ENCODE data around the gene TMED6. TPM values are rescaled to one million over a fixed set of nuclear protein-coding genes. Genes with fewer than 3 reads are reported as not detected.
"Not testable (repeated sequence)": the region's sequence is repeated elsewhere in the genome, so short reads cannot be mapped to it uniquely, and the experiment has no call there.

TMED6 gene
- polyA plus RNA-seq, 1 donor from 2014 or later: not detected

DNA sequence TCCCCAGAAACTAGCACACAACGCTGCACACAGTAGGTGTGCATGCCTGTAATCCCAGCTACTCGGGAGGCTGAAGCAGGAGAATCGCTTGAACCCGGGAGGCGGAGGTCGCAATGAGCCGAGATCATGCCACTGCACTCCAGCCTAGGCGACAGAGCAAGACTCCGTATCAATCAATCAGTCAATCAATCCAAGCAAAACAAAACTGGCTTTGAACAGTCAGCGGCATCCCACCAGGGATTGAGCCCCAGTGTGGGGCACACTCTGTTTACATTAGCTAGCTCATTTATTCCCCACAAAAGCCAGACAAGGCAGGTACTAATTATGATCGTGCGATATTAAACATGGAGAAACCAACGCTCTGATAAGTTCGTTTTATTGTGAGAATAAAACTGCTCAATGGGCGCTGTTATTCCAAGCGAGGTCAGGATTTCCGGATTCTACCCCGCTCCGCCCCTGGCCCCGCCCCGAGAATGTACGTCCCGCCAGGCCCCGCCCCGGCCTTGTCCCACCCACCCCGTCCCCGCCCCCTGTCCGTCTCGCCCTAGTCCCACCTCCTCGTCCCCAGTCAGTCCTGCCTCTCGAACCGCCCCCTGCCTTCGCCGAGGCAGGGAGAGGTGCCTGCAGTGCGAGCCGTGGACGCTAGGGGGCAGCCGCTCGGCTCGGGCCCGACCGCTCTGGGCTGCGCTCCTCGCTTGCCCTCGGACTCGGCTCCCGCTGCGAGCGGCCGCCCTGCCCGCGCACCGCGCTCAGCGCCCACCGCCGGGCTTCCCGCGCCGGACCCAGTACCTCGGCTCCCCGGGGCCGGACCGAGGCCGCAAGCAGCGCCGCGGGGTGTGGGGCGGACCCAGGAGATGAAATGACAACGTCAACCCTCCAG is 40.7 kb downstream of the TMED6 start, which contains the start of gene VPS4A:
TSS of gene VPS4A (plus strand) at position 698 of the 880 bp plus-strand sequence. CDS start at position 860, 162 bp downstream.
- H3K36me3 Mint-ChIP-seq: peaks cover 1% of the 10 kb centered on the region
- peak within 1 kb of the TSS; percentile 95 to 98 (median 96) for H3K4me3 Mint-ChIP-seq
- H3K9me3 Mint-ChIP-seq: no peaks in the 10 kb centered on the region
- peaks cover 10 to 17% (median 14%) of the 10 kb centered on the region in 3 donors for H3K4me1 Mint-ChIP-seq
- H3K27ac Mint-ChIP-seq: peak within 1 kb of the TSS; percentile 83 to 93 (median 92)
- no peaks in the 10 kb centered on the region for H3K27me3 Mint-ChIP-seq

DNA sequence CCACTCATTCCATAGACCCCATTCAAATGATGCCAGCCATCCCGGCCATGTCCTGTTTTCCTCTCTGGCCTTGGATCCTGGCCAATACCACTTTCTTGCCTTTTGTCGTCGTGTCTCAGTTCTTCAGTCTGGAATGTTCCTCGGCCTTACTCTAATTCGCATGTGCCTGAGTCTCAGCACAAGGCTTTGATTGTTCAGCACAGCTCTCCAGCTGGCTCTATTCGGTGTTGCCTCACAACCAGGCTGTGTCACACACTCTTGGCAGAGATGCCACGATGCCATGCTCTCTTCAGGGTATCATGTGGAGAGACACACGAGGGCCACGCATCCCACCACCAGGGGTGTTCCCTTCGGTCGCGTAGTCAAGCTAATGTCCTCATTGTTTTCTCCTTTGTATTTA is 42.3 kb downstream of the TMED6 start:
- no peak overlapping the region for H3K27ac Mint-ChIP-seq
- H3K4me3 Mint-ChIP-seq: peak overlapping the region in 3 of 4 donors; percentile 39 to 53 (median 50)
- H3K9me3 Mint-ChIP-seq: no peaks in the 10 kb centered on the region
- H3K27me3 Mint-ChIP-seq: no peaks in the 10 kb centered on the region
- peaks cover 9 to 17% (median 14%) of the 10 kb centered on the region in 3 donors for H3K4me1 Mint-ChIP-seq
- peaks cover 1% of the 10 kb centered on the region for H3K36me3 Mint-ChIP-seq

DNA sequence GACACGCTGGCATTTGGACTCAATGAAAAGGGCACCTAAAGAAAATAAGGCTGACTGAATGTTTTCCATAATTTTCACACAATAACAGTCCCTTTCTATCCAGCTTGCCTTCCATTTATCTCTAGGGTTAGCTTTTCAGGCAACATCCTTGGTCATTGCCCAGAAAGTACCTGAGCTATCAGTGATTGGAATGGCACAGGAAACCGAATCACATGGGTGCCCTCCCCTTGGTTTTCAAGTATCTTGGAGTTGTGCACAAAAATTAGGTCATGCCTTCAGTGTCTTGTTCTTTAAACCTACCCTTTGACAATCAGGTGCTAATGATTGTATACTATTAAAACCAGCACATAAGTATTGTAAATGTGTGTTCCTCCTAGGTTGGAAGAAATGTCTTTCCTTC is 43.7 kb downstream of the TMED6 start:
- no peaks in the 10 kb centered on the region for H3K9me3 Mint-ChIP-seq

DNA sequence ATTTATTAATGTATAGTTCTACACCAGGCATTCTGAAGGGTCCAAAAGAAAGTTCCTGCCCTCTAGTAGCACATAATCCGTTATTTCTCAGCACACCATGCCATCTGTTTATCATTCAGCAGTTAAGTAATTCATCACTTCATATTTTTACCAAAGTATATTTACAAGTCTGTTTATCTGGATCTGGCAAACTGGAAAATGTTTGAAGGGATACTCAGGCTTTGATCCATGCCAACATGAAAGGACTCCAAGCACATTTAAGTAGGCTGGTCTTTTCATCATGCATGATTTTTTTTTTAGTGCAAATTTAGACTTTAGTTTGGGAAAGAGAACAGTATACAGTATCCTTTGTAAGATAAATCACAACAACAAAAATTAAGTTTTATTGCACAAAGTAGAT is 44.5 kb downstream of the TMED6 start:
- Mint-ChIP-seq H3K36me3 (peaks cover 4% of the 10 kb centered on the region), H3K9me3 (no peaks in the 10 kb centered on the region), H3K4me3 (peak overlapping the region in 1 of 4 donors; percentile 23), H3K27ac (no peak overlapping the region), H3K4me1 (peaks cover 3 to 8% (median 7%) of the 10 kb centered on the region in 3 donors), H3K27me3 (no peaks in the 10 kb centered on the region)

More for the DNA sequence above, 43.7 kb downstream of the TMED6 start:
- Mint-ChIP-seq H3K4me1 (peaks cover 6 to 11% (median 6%) of the 10 kb centered on the region in 3 donors), H3K36me3 (peaks cover 2% of the 10 kb centered on the region), H3K27me3 (no peaks in the 10 kb centered on the region), H3K27ac (no peak overlapping the region), H3K4me3 (no peak overlapping the region)

DNA sequence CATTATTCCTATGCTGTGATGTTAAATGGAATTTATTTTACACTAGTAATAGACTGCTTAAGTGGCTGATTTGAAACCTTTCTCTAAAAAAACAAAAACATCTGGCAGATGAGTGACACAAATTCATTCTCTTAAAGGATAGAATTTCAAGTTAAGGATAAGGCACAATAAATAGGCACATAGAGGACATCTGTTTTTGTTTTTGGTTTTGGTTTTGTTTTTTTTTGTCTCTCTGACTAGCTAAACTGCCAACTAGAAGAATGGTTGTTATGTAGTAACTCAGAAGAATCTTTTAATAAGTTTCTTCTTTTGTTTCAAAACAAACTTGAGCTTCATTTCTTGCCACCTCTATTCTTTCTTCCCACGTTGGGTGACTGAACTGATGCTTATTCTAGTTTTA is 45.6 kb downstream of the TMED6 start:
- Mint-ChIP-seq H3K9me3 (no peaks in the 10 kb centered on the region), H3K36me3 (peaks cover 6% of the 10 kb centered on the region), H3K4me1 (peaks cover 0 to 5% (median 4%) of the 10 kb centered on the region in 3 donors), H3K4me3 (no peak overlapping the region), H3K27me3 (no peaks in the 10 kb centered on the region), H3K27ac (no peak overlapping the region)

DNA sequence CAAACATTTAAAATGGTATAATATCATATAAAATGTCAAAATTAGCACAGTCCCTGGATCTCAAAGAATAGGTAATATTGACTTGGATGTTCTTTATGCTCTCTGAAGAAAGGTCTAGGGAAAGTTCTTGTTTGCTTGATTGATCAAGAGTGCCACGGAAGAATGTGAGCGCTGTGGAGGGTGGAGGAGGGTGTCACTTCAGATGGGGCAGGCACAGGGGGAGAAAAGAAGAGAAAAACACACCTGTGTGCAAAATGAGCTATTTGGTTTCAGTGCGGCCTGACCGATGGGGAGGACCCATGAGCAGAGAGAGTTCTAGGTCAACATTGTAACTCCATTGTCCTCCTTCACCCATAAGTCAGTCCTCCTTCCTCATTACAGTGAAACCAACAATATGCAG is 49.3 kb downstream of the TMED6 start:
- Mint-ChIP-seq H3K4me3 (peak overlapping the region in 1 of 4 donors; percentile 9), H3K27me3 (no peaks in the 10 kb centered on the region), H3K27ac (no peak overlapping the region)

DNA sequence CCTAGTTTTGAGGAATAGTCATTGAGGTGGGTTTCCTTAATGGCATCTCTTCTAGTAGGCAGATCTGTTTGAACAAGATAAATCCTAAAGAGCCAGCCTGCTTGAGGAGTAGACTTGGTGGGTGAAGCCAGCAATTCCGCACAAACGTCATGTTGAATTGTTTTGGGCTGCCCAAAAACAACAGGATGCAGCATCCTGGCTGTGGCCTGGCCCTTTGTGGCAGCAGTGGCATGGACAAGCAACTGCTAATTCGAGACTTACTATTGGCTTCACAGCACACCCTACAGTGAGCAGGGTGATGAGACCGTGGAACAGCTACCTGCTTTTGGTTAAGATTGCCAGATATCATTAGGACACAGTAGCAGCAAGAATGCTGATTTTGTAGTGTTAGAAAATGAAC is 49.7 kb downstream of the TMED6 start:
- H3K4me3 Mint-ChIP-seq: no peak overlapping the region
- H3K27me3 Mint-ChIP-seq: no peaks in the 10 kb centered on the region
- H3K9me3 Mint-ChIP-seq: no peaks in the 10 kb centered on the region
- no peak overlapping the region for H3K27ac Mint-ChIP-seq
- H3K36me3 Mint-ChIP-seq: peaks cover 14% of the 10 kb centered on the region
- peaks cover 0 to 8% (median 0%) of the 10 kb centered on the region in 3 donors for H3K4me1 Mint-ChIP-seq

More for the DNA sequence above, 49.3 kb downstream of the TMED6 start:
- Mint-ChIP-seq H3K9me3 (no peaks in the 10 kb centered on the region), H3K36me3 (peaks cover 14% of the 10 kb centered on the region), H3K4me1 (peaks cover 0 to 8% (median 0%) of the 10 kb centered on the region in 3 donors)

DNA sequence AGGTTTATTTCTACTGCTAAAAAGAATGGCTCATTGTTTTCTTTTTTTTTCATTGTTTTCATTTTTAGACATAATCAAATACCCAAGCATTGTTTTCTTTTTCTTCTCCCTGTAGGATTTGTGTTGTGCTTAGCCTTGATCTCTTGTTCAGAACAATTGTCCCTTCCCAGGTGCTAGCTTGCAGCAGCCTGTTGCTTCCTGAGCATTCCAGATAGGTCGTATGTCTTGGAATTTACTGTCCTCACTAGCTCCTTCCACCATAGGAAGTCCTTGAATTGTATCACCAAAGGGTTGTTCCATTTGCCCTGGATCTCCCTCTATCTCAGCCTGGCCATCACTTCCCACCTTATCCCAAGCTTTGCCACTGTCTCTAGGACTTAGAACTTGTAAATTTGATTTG is 50.4 kb downstream of the TMED6 start:
- Mint-ChIP-seq H3K4me3 (no peak overlapping the region), H3K9me3 (no peaks in the 10 kb centered on the region), H3K36me3 (peaks cover 14% of the 10 kb centered on the region), H3K27me3 (no peaks in the 10 kb centered on the region), H3K27ac (no peak overlapping the region), H3K4me1 (peaks cover 0 to 8% (median 0%) of the 10 kb centered on the region in 3 donors)

DNA sequence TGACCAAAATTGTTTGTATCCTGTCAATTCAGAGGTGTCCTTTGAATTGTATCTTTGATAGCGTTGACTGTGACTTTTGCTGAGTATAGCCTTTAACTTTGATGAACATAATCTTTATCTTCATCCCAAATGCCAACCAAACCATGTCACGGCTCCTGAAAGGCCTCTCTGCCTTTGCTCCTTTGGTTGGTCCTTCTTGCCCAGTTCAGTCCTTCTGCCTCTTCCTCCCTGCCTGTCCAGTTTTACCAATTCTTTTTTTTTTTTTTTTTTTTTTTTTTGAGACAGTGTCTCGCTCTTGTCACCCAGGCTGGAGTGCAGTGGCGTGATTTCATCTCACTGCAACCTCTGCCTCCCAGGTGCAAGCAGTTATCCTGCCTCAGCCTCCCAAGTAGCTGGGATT is 53.3 kb downstream of the TMED6 start:
- Mint-ChIP-seq H3K4me1 (peaks cover 0 to 8% (median 0%) of the 10 kb centered on the region in 3 donors), H3K27me3 (no peaks in the 10 kb centered on the region), H3K9me3 (no peaks in the 10 kb centered on the region), H3K36me3 (peaks cover 12% of the 10 kb centered on the region), H3K4me3 (no peak overlapping the region), H3K27ac (no peak overlapping the region)

DNA sequence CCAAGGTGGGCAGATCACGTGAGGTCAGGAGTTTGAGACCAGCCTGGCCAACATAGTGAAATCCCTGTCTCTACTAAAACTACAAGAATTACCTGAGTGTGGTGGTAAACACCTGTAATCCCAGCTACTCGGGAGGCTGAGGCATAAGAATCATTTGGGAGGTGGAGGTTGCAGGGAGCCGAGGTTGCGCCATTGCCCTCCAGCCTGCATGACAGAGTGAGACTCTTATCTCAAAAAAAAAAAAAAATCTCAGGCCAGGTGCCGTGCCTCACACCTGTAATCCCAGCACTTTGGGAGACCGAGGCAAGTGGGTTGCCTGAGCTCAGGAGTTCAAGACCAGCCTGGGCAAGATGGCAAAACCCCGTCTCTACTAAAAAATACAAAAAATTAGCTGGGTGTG is 54.8 kb downstream of the TMED6 start:
- H3K27me3 Mint-ChIP-seq, H3K36me3 Mint-ChIP-seq, H3K27ac Mint-ChIP-seq, H3K4me3 Mint-ChIP-seq, H3K9me3 Mint-ChIP-seq, H3K4me1 Mint-ChIP-seq: not testable (repeated sequence)

DNA sequence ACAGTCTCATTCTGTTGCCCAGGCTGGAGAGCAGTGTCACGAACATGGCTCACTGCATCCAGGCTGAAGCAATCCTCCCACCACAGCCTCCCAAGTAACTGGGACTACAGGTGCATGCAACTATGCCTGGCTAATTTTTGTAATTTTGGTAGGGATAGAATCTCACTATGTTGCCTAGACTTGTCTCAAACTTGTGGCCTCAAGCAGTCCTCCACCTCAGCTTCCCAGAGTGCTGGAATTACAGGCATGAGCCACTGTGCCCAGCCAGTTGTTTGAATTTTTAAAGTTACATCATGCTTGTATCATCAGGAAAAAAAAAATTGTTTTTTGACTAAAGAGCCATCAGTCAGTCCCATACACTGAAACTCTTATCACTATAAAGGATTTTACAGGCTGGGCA is 57.5 kb downstream of the TMED6 start:
- H3K9me3 Mint-ChIP-seq: no peaks in the 10 kb centered on the region
- peaks cover 0 to 2% (median 0%) of the 10 kb centered on the region in 3 donors for H3K4me1 Mint-ChIP-seq
- no peak overlapping the region for H3K27ac Mint-ChIP-seq
- H3K27me3 Mint-ChIP-seq: no peaks in the 10 kb centered on the region
- peaks cover 2% of the 10 kb centered on the region for H3K36me3 Mint-ChIP-seq
- no peak overlapping the region for H3K4me3 Mint-ChIP-seq

DNA sequence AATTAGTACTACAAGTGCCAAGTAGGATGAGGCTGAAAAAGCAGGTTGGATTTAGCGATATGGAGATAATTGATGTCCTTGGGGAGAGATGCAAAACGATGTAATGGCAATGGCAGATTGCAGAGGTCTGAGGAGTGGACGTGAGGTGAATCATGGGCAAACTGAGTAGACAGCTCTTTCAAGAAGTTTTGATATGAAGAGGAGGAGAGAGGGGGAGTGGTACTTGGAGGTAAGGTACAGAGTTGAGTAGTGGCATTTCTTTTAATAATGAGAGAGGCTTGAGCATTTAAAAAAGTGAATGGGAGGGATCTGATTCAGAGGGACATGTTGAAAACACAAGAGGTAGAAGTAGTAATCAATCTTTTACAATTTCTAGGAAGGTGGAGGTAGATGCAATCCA is 58.2 kb downstream of the TMED6 start:
- Mint-ChIP-seq H3K27me3 (no peaks in the 10 kb centered on the region), H3K27ac (no peak overlapping the region), H3K4me3 (no peak overlapping the region), H3K36me3 (no peaks in the 10 kb centered on the region), H3K4me1 (peaks cover 0 to 2% (median 0%) of the 10 kb centered on the region in 3 donors), H3K9me3 (no peaks in the 10 kb centered on the region)

Other genes with a start within 250 kb of the TMED6 start
- gene HAS3, start 246.1 kb downstream of the TMED6 start, polyA plus RNA-seq: 0.09 TPM
- gene CHTF8, start 219.2 kb downstream of the TMED6 start, polyA plus RNA-seq: 184 TPM
- gene UTP4, start 219.1 kb downstream of the TMED6 start, polyA plus RNA-seq: 55.0 TPM
- 3.8 TPM for gene SNTB2, start 164.6 kb downstream of the TMED6 start, polyA plus RNA-seq
- gene VPS4A, start 40.4 kb downstream of the TMED6 start, polyA plus RNA-seq: 46.3 TPM
- 20.1 TPM for gene PDF, start 21.2 kb downstream of the TMED6 start, polyA plus RNA-seq
- 42.9 TPM for gene COG8, start 12.2 kb downstream of the TMED6 start, polyA plus RNA-seq
- 22.8 TPM for gene NIP7, start 12.0 kb downstream of the TMED6 start, polyA plus RNA-seq
- 50.7 TPM for gene TERF2, start 34.2 kb upstream of the TMED6 start, polyA plus RNA-seq
- 98.9 TPM for gene CYB5B, start 72.8 kb upstream of the TMED6 start, polyA plus RNA-seq
- 9.5 TPM for gene NFAT5, start 214.2 kb upstream of the TMED6 start, polyA plus RNA-seq